K562 (cell line): ENCODE measurements around the gene FSTL4. TPM values are rescaled to one million over a fixed set of nuclear protein-coding genes. Genes with fewer than 3 reads are reported as not detected.

Experiments
- ATAC-seq: fragments of 200-7000 bp; cut with Tn5 transposase; 3 replicates; pipeline ENCODE4 v1.9.1; 2020; ENCODE audit warnings: moderate library complexity
- BruUV-seq: library from RNA; stranded (reverse); fragments of 400-500 nt; replicated peaks from 2 replicates; lab custom pipeline; 2021; lab: Mats Ljungman, UMichigan
- CTCF ChIA-PET: fragments of 300-600 bp; formaldehyde crosslinking; extraction: SDS; loops from one replicate; lab custom pipeline; 2021; ENCODE audit warnings: low intra/inter-chr PET ratio; lab: Yijun Ruan, JAX
- POLR2A ChIA-PET: fragments of 300-600, 350-650 bp; sonication (Branson Sonifier 250); formaldehyde crosslinking; extraction: SDS; loops from one replicate; lab custom pipeline; 2021; ENCODE audit warnings: antibody characterized with exemption, inconsistent platforms; lab: Yijun Ruan, JAX
- DNase-seq, 4 experiments: peaks; one replicate each; pipeline versions ENCODE4 v3.0.0 to v3.0.0-alpha.2; 2011 to 2018; ENCODE audit warnings: low spot score in 3 of 4, mixed read lengths in 3 of 4; ENCODE audit errors: extremely low read depth in 1 of 4
- FAIRE-seq: peaks from 2 replicates; lab custom pipeline; 2011; peaks lifted over from hg19 to GRCh38; lab: Jason Lieb, UNC
- H2AFZ ChIP-seq: 2 replicates; pipeline ENCODE4 v1.6.0; 2011; ENCODE audit warnings: low read depth, low read length, control low read depth, inconsistent platforms
- H3K27ac ChIP-seq: fragments of 200-600 bp; 3 replicates; pipeline ENCODE4 v1.8.0; 2011; ENCODE audit warnings: low read depth, mild to moderate bottlenecking, control low read depth, inconsistent platforms, low read length, moderate library complexity, mixed read lengths; ENCODE audit errors: extremely low read depth
- H3K27me3 ChIP-seq, 2 experiments: fragments of 300-600 bp in 1 of 2; 2 replicates in 1 of 2; 3 replicates in 1 of 2; pipeline versions ENCODE4 v1.6.0 to v1.8.0; 2011; ENCODE audit warnings: inconsistent platforms in 2 of 2, low read length in 2 of 2, mild to moderate bottlenecking in 1 of 2, mixed read lengths in 1 of 2, moderate library complexity in 1 of 2; ENCODE audit not compliant: control insufficient read depth in 2 of 2, insufficient read depth in 2 of 2
- H3K36me3 ChIP-seq: fragments of 300-600 bp; 3 replicates; pipeline ENCODE4 v1.8.0; 2011; ENCODE audit warnings: mild to moderate bottlenecking, low read length, inconsistent platforms; ENCODE audit not compliant: control insufficient read depth, insufficient read depth
- H3K4me1 ChIP-seq, 2 experiments: fragments of 200-600 bp in 1 of 2; replicated peaks in 1 of 2; 2 replicates in 1 of 2; 3 replicates in 1 of 2; pipeline versions ENCODE4 v1.5.1 to v1.8.0; 2011; ENCODE audit warnings: inconsistent platforms in 2 of 2, low read length in 2 of 2, mild to moderate bottlenecking in 1 of 2, mixed read lengths in 1 of 2, moderate library complexity in 1 of 2; ENCODE audit not compliant: control insufficient read depth in 2 of 2, insufficient read depth in 2 of 2
- H3K4me2 ChIP-seq: 2 replicates; pipeline ENCODE4 v1.6.1; 2011; ENCODE audit warnings: low read length, control low read depth, inconsistent platforms, mixed read lengths; ENCODE audit not compliant: insufficient read depth
- H3K4me3 ChIP-seq: fragments of 200-600 bp; sonication (generic), shearing (Covaris generic); 2 replicates; pipeline ENCODE4 v1.5.1; 2016; ENCODE audit warnings: control low read depth, inconsistent platforms
- H3K79me2 ChIP-seq: fragments of 200-600 bp; 3 replicates; pipeline ENCODE4 v1.8.0; 2011; ENCODE audit warnings: low read length, inconsistent platforms; ENCODE audit not compliant: control insufficient read depth, insufficient read depth
- H3K9ac ChIP-seq, 2 experiments: 2 replicates each; pipeline versions ENCODE4 v1.6.0 to v1.6.1; 2011; ENCODE audit warnings: low read depth in 2 of 2, low read length in 2 of 2, control low read depth in 1 of 2, inconsistent platforms in 1 of 2, mild to moderate bottlenecking in 1 of 2, mixed read lengths in 1 of 2; ENCODE audit not compliant: insufficient read depth in 1 of 2
- H3K9me1 ChIP-seq: one replicate; pipeline ENCODE4 v1.6.0; 2011; ENCODE audit warnings: inconsistent platforms, mild to moderate bottlenecking, low read length, moderate library complexity; ENCODE audit not compliant: control insufficient read depth, insufficient read depth
- H3K9me3 ChIP-seq: replicated peaks from 2 replicates; pipeline ENCODE4 v1.5.1; 2011; ENCODE audit warnings: low read depth, low read length, inconsistent platforms; ENCODE audit not compliant: control insufficient read depth, insufficient read depth
- H4K20me1 ChIP-seq: replicated peaks from 2 replicates; pipeline ENCODE4 v1.6.1; 2011; ENCODE audit warnings: low read length, inconsistent platforms, mixed read lengths; ENCODE audit not compliant: control insufficient read depth, insufficient read depth
- BRCA1 ChIP-seq, 2 experiments: fragments of 450-650 bp in 1 of 2; sonication (generic) in 1 of 2; formaldehyde crosslinking in 1 of 2; IDR thresholded peaks; 2 replicates each; pipeline versions ENCODE4 v1.5.0 to v1.6.1; 2017 to 2020; ENCODE audit warnings: mild to moderate bottlenecking in 1 of 2, missing genetic modification reagents in 1 of 2
- CHD1 ChIP-seq: fragments of 200-600 bp; sonication (generic); IDR thresholded peaks from one replicate; pipeline ENCODE4 v1.6.1; 2012; ENCODE audit warnings: mild to moderate bottlenecking, moderate library complexity, low read length, inconsistent platforms
- ERF ChIP-seq: fragments of 450-650 bp; formaldehyde crosslinking; IDR thresholded peaks from 2 replicates; pipeline ENCODE4 v1.4.0; 2020; ENCODE audit warnings: mild to moderate bottlenecking, mixed read lengths
- ESRRB ChIP-seq: fragments of 250-450 bp; sonication (Bioruptor Pico); IDR thresholded peaks from 2 replicates; pipeline ENCODE4 v1.5.0; 2020; ENCODE audit warnings: mild to moderate bottlenecking, moderate library complexity, borderline replicate concordance
- FUS ChIP-seq: fragments of 200-400 bp; formaldehyde crosslinking; optimal IDR thresholded peaks from 2 replicates; pipeline ENCODE3; 2017; ENCODE audit warnings: low read depth, low read length
- GTF2B ChIP-seq: IDR thresholded peaks from 2 replicates; pipeline ENCODE4 v1.6.1; 2011; ENCODE audit not compliant: insufficient read length; ENCODE audit errors: extremely low read depth
- PCBP1 ChIP-seq: fragments of 200-400 bp; formaldehyde crosslinking; IDR thresholded peaks from 2 replicates; pipeline ENCODE4 v1.6.1; 2018; ENCODE audit warnings: mild to moderate bottlenecking, low read depth, low read length; ENCODE audit not compliant: poor library complexity, severe bottlenecking
- RAD51 ChIP-seq: fragments of 450-650 bp; IDR thresholded peaks from 2 replicates; pipeline ENCODE4 v1.7.1; 2016; ENCODE audit warnings: low read depth, mild to moderate bottlenecking, borderline replicate concordance
- YBX1 ChIP-seq: fragments of 450-650 bp; IDR thresholded peaks from 2 replicates; pipeline ENCODE4 v1.7.1; 2016; ENCODE audit warnings: mild to moderate bottlenecking
- ZNF146 ChIP-seq: IDR thresholded peaks from one replicate; pipeline ENCODE4 v1.6.1; 2018; ENCODE audit warnings: missing compliant biosample characterization; ENCODE audit not compliant: unreplicated experiment
- WGBS: fragments of 100-300 bp; shearing (Covaris generic); methylation state at CpG from one replicate; pipeline ENCODE4 v1.1.6; 2016; ENCODE audit warnings: low coverage, mixed read lengths; ENCODE audit not compliant: insufficient coverage; ENCODE audit errors: missing lambda C conversion rate; 5-methylcytosine and 5-hydroxymethylcytosine counted together
- in situ Hi-C: fragments of 300-500 bp; cut with MboI; formaldehyde crosslinking; loops from 4 replicates; pipeline ENCODE4 v1.15.0; 2018; ENCODE audit warnings: inconsistent platforms, mixed read lengths
- intact Hi-C: fragments of 100-400 bp; cut with micrococcal nuclease; formaldehyde crosslinking; loops from 2 replicates; pipeline ENCODE4 v1.14.2; 2022
- polyA plus RNA-seq, 8 experiments: library from polyadenylated mRNA; depleted of rRNA in 4 of 8; stranded (reverse) in 5 of 8; unstranded in 3 of 8; fragments of >200 nt; fragmentation: Nextera tagmentation in 2 of 8; fragmentation: Illumina TruSeq in 1 of 8; extraction: Ambion mirVana in 2 of 8; extraction: Trizol in 1 of 8; gene quantifications; 2 replicates each; pipeline versions ENCODE4 v1.2.1 to v1.2.3, GENCODE V29; 2011 to 2014; ENCODE audit warnings: inconsistent platforms in 1 of 8, missing spikeins in 1 of 8
- total RNA-seq, 7 experiments: library from RNA; depleted of rRNA in 6 of 7; stranded (reverse); fragments of >200 nt in 6 of 7; fragmentation: Illumina TruSeq in 2 of 7; extraction: Trizol in 2 of 7; gene quantifications; 2 replicates each; pipeline versions ENCODE4 v1.2.1 to v1.2.3, GENCODE V29; 2011 to 2021; ENCODE audit warnings: low replicate concordance in 1 of 7
- TF ChIP-seq, protein P1 (sequence below), 2 experiments: IDR thresholded peaks in 1 of 2; conservative IDR thresholded peaks in 1 of 2; 2 replicates each; pipeline ENCODE4 v1.6.1; 2016; ENCODE audit warnings: low read depth in 2 of 2, mild to moderate bottlenecking in 1 of 2, missing compliant biosample characterization in 1 of 2, missing genetic modification characterization in 1 of 2, moderate library complexity in 1 of 2
- TF ChIP-seq, protein P2 (sequence below): fragments of 450-650 bp; formaldehyde crosslinking; IDR thresholded peaks from 2 replicates; pipeline ENCODE4 v1.4.0; 2020; ENCODE audit warnings: mild to moderate bottlenecking
- TF ChIP-seq, protein P3 (sequence below): sonication (generic); formaldehyde crosslinking; IDR thresholded peaks from 2 replicates; pipeline ENCODE4 v1.8.0; 2022; ENCODE audit warnings: missing genetic modification reagents, mild to moderate bottlenecking, borderline replicate concordance

FSTL4 gene
- total and polyA plus RNA-seq, 9 of the 15 experiments (the other 6 are each of a cell fraction or from before 2014, with no cell fraction given): 0.08 to 0.18 (median 0.10) TPM; not detected in 5

- no peak overlapping the region for H3K9ac ChIP-seq
- BruUV-seq: no TSS peak
- no peaks in the 10 kb centered on the region for H3K36me3 ChIP-seq
- in situ Hi-C loops: no loop called here
- no peaks in the 10 kb centered on the region for H3K9me3 ChIP-seq
- intact Hi-C loops: no loop called here
- FAIRE-seq (no peak), DNase-seq (no peak), ATAC-seq (no peak)
- H3K4me3 ChIP-seq: no peak overlapping the region
- no peaks in the 10 kb centered on the region for H3K9me1 ChIP-seq
- H2AFZ ChIP-seq: no peak overlapping the region
- H3K4me2 ChIP-seq: no peak overlapping the region
- H3K27ac ChIP-seq: no peak overlapping the region
- H3K27me3 ChIP-seq: peaks cover 12 to 14% of the 10 kb centered on the region in 2 experiments; a peak in 3 of 5 replicates
- ChIA-PET POLR2A (interaction anchor here (0.6 to 0.8 kb wide), 2 partner anchors 13 to 278 kb away, joined by 3 read pairs; no protein-coding TSS in a partner anchor), CTCF (no interaction called here)
- H3K79me2 ChIP-seq: no peaks in the 10 kb centered on the region
- no peaks in the 10 kb centered on the region; a peak in 1 of 5 replicates for H3K4me1 ChIP-seq
- WGBS: 3% methylated on average over 4 of the region's 4 CpGs
- no peaks in the 10 kb centered on the region for H4K20me1 ChIP-seq
- TF ChIP-seq RAD51: no peak
- TF ChIP-seq CHD1: no peak
- TF ChIP-seq ERF (CRISPR knock-in tag): no peak
- TF ChIP-seq ESRRB (CRISPR knock-in tag): no peak
- TF ChIP-seq, protein P1, sequence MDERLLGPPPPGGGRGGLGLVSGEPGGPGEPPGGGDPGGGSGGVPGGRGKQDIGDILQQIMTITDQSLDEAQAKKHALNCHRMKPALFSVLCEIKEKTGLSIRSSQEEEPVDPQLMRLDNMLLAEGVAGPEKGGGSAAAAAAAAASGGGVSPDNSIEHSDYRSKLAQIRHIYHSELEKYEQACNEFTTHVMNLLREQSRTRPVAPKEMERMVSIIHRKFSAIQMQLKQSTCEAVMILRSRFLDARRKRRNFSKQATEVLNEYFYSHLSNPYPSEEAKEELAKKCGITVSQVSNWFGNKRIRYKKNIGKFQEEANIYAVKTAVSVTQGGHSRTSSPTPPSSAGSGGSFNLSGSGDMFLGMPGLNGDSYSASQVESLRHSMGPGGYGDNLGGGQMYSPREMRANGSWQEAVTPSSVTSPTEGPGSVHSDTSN (CRISPR knock-in tag; IDR thresholded peaks at IDR 0.05; ENCODE audit: low read depth): no peak
- TF ChIP-seq, protein P1 (tag; conservative IDR thresholded peaks at IDR 0.05; ENCODE audit: low read depth): no peak
- no peak for TF ChIP-seq FUS
- TF ChIP-seq GTF2B: no peak
- TF ChIP-seq PCBP1: no peak
- no peak for TF ChIP-seq BRCA1 (IDR thresholded peaks at IDR 0.05)
- no peak for TF ChIP-seq BRCA1 (CRISPR knock-in tag; IDR thresholded peaks at IDR 0.05)
- TF ChIP-seq, protein P2, sequence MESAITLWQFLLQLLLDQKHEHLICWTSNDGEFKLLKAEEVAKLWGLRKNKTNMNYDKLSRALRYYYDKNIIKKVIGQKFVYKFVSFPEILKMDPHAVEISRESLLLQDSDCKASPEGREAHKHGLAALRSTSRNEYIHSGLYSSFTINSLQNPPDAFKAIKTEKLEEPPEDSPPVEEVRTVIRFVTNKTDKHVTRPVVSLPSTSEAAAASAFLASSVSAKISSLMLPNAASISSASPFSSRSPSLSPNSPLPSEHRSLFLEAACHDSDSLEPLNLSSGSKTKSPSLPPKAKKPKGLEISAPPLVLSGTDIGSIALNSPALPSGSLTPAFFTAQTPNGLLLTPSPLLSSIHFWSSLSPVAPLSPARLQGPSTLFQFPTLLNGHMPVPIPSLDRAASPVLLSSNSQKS (CRISPR knock-in tag): no peak
- TF ChIP-seq, protein P3, sequence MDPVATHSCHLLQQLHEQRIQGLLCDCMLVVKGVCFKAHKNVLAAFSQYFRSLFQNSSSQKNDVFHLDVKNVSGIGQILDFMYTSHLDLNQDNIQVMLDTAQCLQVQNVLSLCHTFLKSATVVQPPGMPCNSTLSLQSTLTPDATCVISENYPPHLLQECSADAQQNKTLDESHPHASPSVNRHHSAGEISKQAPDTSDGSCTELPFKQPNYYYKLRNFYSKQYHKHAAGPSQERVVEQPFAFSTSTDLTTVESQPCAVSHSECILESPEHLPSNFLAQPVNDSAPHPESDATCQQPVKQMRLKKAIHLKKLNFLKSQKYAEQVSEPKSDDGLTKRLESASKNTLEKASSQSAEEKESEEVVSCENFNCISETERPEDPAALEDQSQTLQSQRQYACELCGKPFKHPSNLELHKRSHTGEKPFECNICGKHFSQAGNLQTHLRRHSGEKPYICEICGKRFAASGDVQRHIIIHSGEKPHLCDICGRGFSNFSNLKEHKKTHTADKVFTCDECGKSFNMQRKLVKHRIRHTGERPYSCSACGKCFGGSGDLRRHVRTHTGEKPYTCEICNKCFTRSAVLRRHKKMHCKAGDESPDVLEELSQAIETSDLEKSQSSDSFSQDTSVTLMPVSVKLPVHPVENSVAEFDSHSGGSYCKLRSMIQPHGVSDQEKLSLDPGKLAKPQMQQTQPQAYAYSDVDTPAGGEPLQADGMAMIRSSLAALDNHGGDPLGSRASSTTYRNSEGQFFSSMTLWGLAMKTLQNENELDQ: no peak
- no peak for TF ChIP-seq YBX1
- no peak for TF ChIP-seq ZNF146
These were observed 263.9 kb downstream of the FSTL4 start for GRCh38 chr5:133348406-133348805.
